Ishikawa (cell line): ENCODE results near the gene TPX2.

ENCODE experiments used
- EP300 ChIP-seq: IDR thresholded peaks from 2 replicates; pipeline ENCODE4 v1.6.1; 2012; ENCODE audit warnings: borderline replicate concordance
- RAD21 ChIP-seq: IDR thresholded peaks from 2 replicates; pipeline ENCODE4 v1.6.1; 2012; ENCODE audit warnings: low read depth
- REST ChIP-seq: IDR thresholded peaks from 2 replicates; pipeline ENCODE4 v1.6.1; 2012; ENCODE audit warnings: low read depth, mild to moderate bottlenecking
- YY1 ChIP-seq: IDR thresholded peaks from 2 replicates; pipeline ENCODE4 v1.6.1; 2012; ENCODE audit warnings: low read depth
- ZBTB7A ChIP-seq: IDR thresholded peaks from 2 replicates; pipeline ENCODE4 v1.6.1; 2012; ENCODE audit warnings: low read depth

GRCh38 chr20:31811796-31812728, 73.0 kb downstream of the TPX2 start:
- TF ChIP-seq RAD21 (no peak), EP300 (no peak), REST (no peak), YY1 (no peak), ZBTB7A (no peak)
